ENCODE data around the gene SBF2.

DNA sequence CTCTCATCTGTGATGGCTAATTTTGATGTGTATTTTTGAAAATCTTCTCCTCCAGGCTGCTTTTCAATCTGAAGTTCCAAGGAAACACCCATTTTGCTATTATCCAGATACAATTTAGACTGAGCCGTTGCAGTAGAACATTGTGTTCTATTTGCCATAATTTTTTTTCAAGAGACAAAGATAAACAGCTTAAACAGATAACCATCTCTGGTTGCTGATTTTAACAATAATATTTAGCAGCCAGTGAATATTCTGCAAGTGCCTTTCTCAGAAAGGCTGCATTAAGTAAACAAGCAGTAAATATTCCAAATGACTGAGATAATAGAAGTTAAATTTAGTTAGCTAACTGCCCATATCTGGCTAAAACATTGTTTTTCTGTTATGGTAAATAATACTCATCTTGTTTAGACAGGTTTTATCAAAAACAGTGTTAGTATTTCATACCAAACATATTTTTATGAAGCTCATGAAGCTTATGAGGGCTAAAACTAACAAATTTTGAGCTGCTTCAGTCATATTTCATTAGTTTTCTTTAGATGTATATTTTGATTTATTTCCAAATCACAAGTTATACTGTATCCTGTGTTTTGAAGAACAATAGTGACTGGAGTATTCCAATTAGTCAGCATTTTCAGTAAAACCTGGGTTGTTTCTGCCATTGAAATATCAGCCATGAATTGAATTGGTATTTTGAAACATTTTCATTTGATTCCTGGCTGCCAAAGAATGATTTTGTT lies 206.7 kb downstream of the SBF2 start:
- no peak for TF ChIP-seq POLR2A (IDR thresholded peaks at IDR 0.05)
- TF ChIP-seq, protein P1, sequence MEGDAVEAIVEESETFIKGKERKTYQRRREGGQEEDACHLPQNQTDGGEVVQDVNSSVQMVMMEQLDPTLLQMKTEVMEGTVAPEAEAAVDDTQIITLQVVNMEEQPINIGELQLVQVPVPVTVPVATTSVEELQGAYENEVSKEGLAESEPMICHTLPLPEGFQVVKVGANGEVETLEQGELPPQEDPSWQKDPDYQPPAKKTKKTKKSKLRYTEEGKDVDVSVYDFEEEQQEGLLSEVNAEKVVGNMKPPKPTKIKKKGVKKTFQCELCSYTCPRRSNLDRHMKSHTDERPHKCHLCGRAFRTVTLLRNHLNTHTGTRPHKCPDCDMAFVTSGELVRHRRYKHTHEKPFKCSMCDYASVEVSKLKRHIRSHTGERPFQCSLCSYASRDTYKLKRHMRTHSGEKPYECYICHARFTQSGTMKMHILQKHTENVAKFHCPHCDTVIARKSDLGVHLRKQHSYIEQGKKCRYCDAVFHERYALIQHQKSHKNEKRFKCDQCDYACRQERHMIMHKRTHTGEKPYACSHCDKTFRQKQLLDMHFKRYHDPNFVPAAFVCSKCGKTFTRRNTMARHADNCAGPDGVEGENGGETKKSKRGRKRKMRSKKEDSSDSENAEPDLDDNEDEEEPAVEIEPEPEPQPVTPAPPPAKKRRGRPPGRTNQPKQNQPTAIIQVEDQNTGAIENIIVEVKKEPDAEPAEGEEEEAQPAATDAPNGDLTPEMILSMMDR (IDR thresholded peaks at IDR 0.05), result no peak

Data from lower leg skin (tissue), 3 donors.